ENCODE measurements around the gene JAZF1.

JAZF1 gene

DNA sequence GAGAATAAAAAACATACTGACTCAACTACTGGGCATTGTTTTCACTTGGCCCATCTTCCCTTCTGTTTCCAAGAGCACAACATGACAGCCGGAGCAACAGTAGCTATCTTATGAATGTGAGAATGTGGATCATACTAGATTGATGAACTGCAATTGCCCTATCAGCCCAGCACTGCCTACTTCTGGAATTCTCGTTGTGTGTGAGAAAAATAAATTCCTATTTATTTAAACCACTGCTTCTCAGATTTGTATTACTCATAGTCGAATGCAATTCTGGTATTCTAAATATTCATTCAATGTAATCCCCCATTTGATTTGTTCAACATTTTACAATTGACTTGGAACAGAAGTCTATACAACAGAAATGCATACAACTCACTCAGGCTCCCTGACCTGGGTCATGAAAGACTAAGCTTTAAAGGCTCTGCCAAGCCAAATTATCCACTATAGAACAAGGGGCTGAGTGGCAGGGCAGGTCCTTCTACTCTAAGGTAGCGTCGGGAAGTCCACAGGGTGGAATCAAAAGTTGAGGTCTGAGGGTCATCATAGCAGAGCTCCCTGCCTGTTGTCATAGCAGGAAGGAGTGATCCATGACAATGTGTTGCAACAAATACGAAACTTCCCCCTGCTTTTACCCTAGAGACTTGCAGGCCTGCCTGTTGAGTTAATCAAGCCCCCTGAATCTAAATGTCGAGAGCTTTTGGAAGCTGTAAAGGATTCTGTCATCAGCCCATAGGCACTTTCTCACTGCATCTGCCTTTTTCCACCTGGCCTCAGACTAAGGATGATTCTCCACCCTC, 12.4 kb upstream of the JAZF1 start:
- no peak overlapping the region for H3K4me3 ChIP-seq (ENCODE audit: low read depth, low read length)
- TF ChIP-seq, protein P1, sequence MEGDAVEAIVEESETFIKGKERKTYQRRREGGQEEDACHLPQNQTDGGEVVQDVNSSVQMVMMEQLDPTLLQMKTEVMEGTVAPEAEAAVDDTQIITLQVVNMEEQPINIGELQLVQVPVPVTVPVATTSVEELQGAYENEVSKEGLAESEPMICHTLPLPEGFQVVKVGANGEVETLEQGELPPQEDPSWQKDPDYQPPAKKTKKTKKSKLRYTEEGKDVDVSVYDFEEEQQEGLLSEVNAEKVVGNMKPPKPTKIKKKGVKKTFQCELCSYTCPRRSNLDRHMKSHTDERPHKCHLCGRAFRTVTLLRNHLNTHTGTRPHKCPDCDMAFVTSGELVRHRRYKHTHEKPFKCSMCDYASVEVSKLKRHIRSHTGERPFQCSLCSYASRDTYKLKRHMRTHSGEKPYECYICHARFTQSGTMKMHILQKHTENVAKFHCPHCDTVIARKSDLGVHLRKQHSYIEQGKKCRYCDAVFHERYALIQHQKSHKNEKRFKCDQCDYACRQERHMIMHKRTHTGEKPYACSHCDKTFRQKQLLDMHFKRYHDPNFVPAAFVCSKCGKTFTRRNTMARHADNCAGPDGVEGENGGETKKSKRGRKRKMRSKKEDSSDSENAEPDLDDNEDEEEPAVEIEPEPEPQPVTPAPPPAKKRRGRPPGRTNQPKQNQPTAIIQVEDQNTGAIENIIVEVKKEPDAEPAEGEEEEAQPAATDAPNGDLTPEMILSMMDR (IDR thresholded peaks at IDR 0.05; ENCODE audit: borderline replicate concordance, insufficient read depth, low read depth, low read length): no peak

DNA sequence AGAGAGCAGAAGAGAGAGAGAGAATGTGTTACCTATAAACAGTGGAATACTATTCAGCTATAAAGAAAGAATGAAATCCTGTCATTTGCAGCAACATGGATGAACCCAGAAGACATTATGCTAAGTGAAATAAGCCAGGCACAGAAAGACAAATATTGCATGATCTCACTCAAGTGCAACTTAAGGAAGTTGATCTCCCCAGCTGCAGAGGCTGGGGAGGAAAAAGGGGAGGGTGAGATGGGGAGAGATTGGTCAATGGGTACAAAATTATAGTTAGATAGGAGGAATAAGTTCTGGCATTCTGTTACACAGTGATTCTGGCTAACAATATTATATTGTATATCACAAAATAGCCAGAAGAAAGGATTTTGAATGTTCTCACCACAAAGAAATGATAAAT, 11.2 kb upstream of the JAZF1 start:
- no peak overlapping the region for H3K4me3 ChIP-seq (ENCODE audit: low read depth, low read length)
- TF ChIP-seq, protein P1 (IDR thresholded peaks at IDR 0.05; ENCODE audit: borderline replicate concordance, insufficient read depth, low read depth, low read length): no peak

GRCh38 chr7:28191184-28191583, 10.6 kb upstream of the JAZF1 start:
- TF ChIP-seq, protein P1 (IDR thresholded peaks at IDR 0.05; ENCODE audit: borderline replicate concordance, insufficient read depth, low read depth, low read length): no peak
- H3K4me3 ChIP-seq (ENCODE audit: low read depth, low read length): no peak overlapping the region

GRCh38 chr7:28190077-28190710, 9.6 kb upstream of the JAZF1 start:
- no peak overlapping the region for H3K4me3 ChIP-seq (ENCODE audit: low read depth, low read length)
- TF ChIP-seq, protein P1 (IDR thresholded peaks at IDR 0.05; ENCODE audit: borderline replicate concordance, insufficient read depth, low read depth, low read length): no peak

DNA sequence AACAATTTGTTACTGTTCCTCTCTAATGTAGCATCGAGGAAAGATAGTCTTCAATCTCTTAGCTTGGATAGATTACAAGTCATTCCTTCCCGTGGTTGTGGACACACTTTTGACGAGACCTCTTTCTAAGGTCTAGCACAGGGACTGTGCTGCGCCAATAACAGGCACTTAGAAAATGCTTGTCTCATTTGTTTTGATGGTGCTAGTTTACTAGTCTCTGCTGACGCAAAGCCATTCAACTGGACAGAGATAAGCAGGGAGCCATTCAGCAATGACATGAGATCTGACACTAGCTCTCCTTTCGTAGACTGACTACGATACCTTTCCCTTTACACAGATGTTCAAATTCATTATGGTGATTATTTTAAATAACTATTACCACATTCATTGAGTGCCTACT, 6.4 kb upstream of the JAZF1 start:
- TF ChIP-seq, protein P1 (IDR thresholded peaks at IDR 0.05; ENCODE audit: borderline replicate concordance, insufficient read depth, low read depth, low read length): no peak
- no peak overlapping the region for H3K4me3 ChIP-seq (ENCODE audit: low read depth, low read length)

DNA sequence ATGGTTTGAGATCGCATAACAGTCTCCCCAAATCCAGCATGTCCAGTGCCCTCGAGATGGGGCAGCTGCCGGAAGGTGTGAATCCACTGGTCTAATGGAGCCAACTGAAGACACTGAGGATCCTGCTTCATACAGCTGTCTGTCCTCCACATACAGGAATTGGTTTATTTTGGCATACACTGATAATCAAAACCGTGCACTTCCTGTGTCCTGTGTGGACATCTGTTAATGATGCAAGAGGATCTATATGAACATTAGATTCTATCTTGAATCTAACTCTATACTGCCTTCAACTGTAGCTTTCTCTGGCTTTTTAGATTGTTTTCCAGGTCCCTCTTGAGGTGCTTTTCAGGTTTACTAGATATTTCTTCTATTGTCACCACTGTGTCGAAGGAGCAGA, 3.0 kb upstream of the JAZF1 start:
- H3K4me3 ChIP-seq (ENCODE audit: low read depth, low read length): no peak overlapping the region
- TF ChIP-seq, protein P1 (IDR thresholded peaks at IDR 0.05; ENCODE audit: borderline replicate concordance, insufficient read depth, low read depth, low read length): no peak

DNA sequence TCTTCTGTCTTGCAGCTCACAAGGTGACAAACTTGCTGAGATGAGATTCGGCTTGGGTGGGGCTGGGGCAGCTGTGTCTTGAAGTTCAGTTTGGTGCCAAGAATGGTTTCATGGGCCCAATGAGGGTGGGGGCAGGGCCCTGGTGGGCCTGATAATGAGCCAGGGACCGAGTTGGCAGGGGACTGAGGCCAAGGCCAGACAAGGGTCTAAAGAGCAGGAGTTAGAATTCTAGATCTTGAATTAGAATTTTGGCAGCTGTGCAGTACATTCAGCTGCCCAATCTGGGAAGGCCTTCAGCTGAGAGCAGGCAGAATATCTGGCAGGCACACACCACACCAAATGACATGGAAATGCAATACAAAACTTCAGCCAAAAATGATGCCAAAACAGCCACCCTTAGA, 1.5 kb upstream of the JAZF1 start:
- H3K4me3 ChIP-seq (ENCODE audit: low read depth, low read length): no peak overlapping the region
- TF ChIP-seq, protein P1 (IDR thresholded peaks at IDR 0.05; ENCODE audit: borderline replicate concordance, insufficient read depth, low read depth, low read length): no peak
